ENCODE results near the gene TMEM41B.
"Not testable (repeated sequence)": the region's sequence is repeated elsewhere in the genome, so short reads cannot be mapped to it uniquely, and the experiment has no call there.

The TMEM41B gene, protein sequence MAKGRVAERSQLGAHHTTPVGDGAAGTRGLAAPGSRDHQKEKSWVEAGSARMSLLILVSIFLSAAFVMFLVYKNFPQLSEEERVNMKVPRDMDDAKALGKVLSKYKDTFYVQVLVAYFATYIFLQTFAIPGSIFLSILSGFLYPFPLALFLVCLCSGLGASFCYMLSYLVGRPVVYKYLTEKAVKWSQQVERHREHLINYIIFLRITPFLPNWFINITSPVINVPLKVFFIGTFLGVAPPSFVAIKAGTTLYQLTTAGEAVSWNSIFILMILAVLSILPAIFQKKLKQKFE

DNA sequence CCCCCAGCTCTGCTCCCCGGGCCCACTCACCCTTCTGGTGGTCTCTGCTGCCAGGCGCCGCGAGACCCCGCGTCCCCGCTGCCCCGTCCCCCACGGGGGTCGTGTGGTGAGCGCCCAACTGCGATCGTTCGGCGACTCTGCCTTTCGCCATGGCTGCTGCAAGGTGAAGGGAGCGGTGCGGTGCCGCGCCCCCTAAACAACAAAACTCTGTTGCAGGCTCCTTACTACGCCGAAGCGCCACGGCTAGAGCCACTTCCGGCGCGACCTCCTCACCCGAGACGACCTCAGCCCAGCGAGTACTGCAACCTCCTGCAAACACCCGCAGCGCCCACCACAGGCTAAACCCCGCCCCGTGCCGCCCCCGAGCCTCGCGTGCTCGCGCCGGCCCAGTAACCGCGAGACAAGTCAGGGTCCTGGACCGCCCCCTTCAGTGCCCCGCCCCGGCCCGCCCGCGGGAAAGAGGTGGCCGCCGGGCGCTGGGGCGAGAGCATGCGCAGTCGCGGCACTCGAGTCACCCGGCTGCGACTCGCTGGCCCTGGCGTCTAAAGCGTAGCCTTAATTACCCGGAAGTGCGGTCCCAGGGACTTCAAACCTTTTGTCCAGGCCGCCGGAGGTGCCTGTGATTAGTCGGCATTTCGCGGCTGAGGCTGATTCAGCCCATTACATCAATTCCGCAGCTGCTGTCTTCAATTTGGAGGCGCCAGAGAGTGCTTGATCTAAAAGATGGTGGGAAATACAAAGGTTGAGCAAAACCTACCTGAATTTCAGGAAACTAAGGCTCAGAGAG lies at the start of gene TMEM41B:
Gene TMEM41B (minus strand): TSS at position 303 of the 787 bp plus-strand sequence. CDS start 152 bp downstream, at position 151.
- DNase-seq, result peak; percentile 100

DNA sequence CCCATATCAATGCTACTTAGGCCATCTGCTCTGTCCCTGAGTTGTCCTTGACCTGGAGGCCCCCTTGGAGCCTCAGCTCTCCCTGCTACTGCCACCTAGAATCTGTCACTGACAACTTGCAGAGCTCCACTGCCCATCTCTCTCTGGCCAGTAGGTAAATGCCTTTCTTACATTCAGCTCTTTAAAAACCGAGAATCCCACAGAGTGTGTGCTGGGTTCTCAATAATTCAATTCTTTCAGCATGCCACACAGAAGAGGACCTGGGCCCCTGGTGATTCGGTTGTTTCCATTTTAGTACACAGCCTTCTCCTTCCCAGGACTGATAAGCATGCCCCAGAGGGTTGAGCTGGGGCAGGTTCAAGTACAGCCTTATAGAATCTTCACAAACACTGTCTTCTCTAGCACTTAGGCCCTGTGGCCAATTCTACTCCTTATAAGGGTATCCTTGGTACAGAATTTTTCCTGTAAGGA lies 48.0 kb upstream of the TMEM41B start:
- DNase-seq, result peak; percentile 54

GRCh38 chr11:9360862-9361622 lies 46.6 kb upstream of the TMEM41B start:
- DNase-seq, result not testable (repeated sequence)

DNA sequence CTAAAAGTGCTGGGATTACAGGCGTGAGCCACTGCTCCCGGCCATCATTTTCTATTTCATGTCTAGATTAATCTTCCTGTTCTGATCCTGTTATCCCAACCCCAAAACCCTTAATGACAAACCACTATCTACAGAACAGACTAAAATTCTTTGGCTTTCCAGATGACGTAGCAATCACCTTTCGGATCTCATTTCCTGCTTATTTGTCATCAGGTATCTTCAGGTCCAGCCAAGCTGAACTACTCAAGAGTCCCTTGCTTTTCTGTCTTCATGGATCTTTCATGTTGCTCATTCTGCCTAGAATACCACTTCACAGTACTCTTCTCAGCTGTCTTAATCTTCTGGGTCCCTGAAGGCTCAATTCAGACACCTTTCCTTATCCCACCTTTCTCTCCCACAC lies 42.6 kb upstream of the TMEM41B start:
- no peak for DNase-seq

- DNase-seq, result no peak
These were observed 37.0 kb upstream of the TMEM41B start for GRCh38 chr11:9351321-9351881.

GRCh38 chr11:9347779-9348178 lies 33.4 kb upstream of the TMEM41B start:
- not testable (repeated sequence) for DNase-seq

GRCh38 chr11:9347100-9347499 lies 32.7 kb upstream of the TMEM41B start:
- DNase-seq, result no peak

DNA sequence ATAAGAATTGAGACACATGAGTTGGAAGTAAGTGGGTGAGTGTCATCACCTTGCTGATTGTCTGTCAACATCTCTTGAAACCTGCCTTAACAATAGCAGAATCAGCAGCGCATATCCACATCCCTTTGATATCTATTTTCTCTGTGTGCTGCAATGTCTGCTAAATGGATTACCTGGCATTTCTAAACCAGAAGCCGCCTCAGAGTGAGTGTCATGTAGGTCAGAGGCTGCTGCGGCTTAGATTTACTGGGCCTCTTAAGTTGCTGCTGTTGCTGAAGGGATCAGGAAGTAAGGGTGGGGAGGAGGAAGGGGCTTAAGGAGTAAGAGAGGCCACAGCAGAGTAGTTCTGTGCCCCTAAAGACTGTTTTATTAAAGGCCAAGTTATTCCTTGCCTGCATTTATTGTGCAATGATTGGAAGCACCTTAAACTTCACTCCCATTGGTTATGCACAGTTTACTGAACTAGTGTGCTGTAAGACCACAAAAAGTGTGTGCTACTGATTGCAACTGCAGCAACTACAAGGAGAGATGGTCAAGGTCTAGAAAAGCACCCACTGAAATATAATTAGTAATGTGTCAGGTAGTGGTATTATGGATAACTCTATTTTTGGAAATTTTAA lies 29.8 kb upstream of the TMEM41B start:
- DNase-seq, result no peak

DNA sequence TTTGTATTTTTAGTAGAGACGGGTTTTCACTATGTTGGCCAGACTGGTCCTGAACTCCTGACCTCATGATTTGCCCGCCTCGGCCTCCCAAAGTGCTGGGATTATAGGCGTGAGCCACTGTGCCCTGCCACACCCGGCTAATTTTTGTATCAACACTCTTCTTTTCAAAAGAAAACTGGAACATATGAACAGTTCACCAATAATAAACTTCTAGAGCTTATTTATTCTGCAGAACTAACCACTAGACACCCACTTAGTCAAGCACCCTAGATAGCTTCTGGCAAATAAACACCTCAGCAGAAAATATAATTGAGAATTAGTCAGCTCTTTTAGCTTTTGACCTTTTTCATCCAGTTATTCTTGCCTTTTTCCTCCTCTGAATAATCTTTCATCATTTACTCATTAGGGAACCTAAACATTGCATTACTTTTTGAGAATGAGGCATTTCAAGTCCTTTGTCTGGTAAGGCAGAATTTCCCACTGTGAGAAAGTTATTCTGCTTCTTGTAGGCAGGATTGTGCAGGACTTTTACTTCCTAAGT lies 27.3 kb upstream of the TMEM41B start:
- no peak for DNase-seq

GRCh38 chr11:9332655-9333054 lies 18.3 kb upstream of the TMEM41B start:
- peak; percentile 19 for DNase-seq

GRCh38 chr11:9330387-9331384 lies 16.3 kb upstream of the TMEM41B start:
- DNase-seq, result peak; percentile 95

GRCh38 chr11:9320047-9320446 lies 5.7 kb upstream of the TMEM41B start:
- DNase-seq, result no peak

GRCh38 chr11:9319377-9320001 lies 5.1 kb upstream of the TMEM41B start:
- DNase-seq, result not testable (repeated sequence)

DNA sequence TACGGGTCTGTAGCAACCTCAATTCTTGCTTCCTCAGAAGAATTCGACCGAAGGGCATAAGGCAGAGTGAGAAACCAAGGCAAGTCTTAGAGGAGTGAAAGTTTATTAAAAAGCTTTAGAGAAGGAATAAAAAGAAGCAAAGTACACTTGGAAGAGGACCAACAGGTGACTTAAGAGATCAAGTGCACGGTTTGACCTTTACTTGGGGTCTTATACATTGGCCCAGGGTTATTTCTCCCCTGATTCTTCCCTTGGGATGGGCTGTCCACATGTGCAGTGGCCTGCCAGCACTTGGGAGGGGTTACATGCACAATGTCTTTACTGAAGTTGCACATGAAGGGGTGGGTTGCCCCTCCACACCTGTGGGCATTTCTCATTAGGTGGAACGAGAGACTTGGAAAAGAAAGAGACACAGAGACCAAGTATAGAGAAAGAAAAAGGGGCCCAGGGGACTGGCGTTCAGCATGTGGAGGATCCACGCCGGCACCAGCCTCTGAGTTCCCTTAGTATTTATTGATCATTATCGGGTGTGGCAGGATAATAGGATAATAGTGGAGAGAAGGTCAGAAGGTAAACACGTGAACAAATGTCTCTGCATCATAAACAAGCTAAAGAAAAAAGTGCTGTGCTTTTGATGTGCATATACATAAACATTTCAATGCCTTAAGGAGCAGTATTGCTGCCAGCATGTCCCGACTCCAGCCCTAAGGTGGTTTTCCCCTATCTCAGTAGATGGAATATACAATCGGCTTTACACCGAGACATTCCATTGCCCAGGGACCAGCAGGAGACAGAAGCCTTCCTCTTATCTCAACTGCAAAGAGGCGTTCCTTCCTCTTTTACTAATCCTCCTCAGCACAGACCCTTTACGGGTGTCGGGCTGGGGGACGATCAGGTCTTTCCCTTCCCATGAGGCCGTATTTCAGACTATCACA lies 4.3 kb upstream of the TMEM41B start:
- not testable (repeated sequence) for DNase-seq

- no peak for DNase-seq
These were observed 1.9 kb upstream of the TMEM41B start for GRCh38 chr11:9316334-9316733.

DNA sequence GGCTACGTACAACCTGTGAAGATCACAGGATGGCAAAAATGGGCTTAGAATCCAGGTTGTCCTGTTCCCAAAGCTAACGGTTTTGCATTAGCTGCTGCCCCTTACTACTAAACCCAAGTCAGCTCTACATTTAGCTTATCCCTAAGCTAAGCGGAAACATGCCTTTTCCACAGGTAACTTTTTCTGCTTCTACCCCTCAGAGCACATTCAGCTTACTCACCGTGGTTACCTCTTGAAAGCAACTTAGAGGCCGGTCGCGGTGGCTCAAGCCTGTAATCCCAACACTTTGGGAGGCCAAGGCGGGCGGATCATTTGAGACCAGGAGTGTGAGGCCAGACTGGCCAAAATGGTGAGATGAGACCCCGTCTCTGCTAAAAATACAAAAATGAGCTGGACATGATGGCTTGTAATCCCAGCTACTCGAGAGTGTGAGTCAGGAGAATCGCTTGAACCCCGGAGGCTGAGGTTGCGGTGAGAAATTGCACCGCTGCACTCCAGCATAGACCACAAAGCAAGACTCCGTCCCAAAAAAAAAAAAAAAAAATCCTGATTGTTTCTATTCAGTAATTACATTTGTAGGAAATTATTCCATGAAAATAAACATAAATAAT lies 790 bp upstream of the TMEM41B start:
- peak; percentile 49 for DNase-seq

- no peak for DNase-seq
These were observed 624 bp downstream of the TMEM41B start for GRCh38 chr11:9313648-9314290.

DNA sequence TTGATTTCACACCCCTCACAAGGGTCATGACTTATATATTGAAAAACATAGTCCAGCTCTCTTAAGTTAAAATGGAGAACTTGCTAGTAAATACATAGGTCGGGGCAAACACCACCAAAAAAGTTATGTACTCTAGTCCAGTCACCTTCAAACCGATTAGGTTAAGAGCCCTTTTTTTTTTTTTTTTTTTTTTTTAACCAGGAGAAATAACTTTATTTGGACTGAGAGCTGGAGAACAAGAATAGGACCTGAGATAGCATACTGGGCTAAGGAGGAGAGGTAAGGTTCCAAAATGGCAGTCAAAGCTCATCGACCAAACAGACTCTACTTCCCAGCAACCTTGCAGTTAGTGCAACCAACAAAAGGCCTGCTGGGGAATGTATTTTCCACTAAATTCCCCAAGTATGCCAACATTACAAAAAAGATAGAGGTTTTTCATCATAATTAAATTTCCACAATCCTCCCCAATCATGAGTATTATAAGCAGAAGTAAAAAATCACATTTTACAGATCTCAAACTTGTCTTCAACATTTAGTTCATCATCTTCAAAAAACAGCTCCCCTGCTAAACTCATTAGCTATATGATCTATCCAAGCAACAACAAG lies 3.8 kb downstream of the TMEM41B start:
- no peak for DNase-seq

All from fibroblast of skin of right quadriceps (primary cell).